ENCODE results near the gene FBH1.

The FBH1 gene

DNA sequence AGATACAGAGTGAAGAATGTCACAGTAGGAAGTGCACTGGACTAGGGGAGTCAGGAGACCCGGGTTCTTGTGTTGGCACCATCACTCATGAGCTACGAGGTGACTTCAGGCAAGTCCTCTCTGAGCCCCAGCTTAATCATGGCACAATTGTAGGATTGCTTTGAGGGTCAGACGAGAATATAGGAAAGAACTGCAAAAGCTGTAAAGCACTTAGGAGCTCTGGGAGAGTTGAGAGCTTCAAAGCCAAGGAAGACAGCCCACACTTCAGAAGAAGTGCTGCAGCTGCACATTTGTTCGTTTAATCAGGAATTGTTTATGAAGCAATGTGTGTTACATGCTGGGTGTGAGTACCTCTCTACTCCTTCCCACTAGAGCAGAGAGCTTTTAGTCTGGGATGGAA, 4.4 kb downstream of the FBH1 start:
- no peak overlapping the region for H3K4me3 ChIP-seq (ENCODE audit: low read depth, low read length)
- TF ChIP-seq, protein P1, sequence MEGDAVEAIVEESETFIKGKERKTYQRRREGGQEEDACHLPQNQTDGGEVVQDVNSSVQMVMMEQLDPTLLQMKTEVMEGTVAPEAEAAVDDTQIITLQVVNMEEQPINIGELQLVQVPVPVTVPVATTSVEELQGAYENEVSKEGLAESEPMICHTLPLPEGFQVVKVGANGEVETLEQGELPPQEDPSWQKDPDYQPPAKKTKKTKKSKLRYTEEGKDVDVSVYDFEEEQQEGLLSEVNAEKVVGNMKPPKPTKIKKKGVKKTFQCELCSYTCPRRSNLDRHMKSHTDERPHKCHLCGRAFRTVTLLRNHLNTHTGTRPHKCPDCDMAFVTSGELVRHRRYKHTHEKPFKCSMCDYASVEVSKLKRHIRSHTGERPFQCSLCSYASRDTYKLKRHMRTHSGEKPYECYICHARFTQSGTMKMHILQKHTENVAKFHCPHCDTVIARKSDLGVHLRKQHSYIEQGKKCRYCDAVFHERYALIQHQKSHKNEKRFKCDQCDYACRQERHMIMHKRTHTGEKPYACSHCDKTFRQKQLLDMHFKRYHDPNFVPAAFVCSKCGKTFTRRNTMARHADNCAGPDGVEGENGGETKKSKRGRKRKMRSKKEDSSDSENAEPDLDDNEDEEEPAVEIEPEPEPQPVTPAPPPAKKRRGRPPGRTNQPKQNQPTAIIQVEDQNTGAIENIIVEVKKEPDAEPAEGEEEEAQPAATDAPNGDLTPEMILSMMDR (IDR thresholded peaks at IDR 0.05; ENCODE audit: low read depth, low read length) = no peak

GRCh38 chr10:5894873-5895272, 4.8 kb downstream of the FBH1 start:
- H3K4me3 ChIP-seq (ENCODE audit: low read depth, low read length) = no peak overlapping the region
- TF ChIP-seq, protein P1 (IDR thresholded peaks at IDR 0.05; ENCODE audit: low read depth, low read length) = no peak

DNA sequence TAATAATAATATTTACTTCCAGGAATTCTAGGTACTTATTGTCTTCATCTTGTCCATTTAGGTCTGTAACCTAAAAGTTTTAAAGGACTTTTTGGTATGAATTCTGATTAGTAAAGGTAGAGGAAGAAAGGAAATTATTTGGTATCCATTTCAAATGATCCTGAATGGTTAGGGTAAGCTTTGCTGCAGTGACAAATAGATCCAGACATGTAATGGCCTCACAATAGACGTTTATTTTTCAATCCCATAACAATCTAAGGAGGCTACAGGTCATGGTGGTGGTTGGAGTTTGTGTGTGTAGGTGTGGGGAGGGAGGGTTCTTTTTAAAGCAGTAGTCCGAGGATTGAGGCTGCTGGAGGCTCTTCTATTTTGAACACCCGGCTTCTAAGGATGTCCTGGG, 5.3 kb downstream of the FBH1 start:
- TF ChIP-seq, protein P1 (IDR thresholded peaks at IDR 0.05; ENCODE audit: low read depth, low read length) = no peak
- no peak overlapping the region for H3K4me3 ChIP-seq (ENCODE audit: low read depth, low read length)

- TF ChIP-seq, protein P1 (IDR thresholded peaks at IDR 0.05; ENCODE audit: low read depth, low read length) = no peak
- H3K4me3 ChIP-seq (ENCODE audit: low read depth, low read length) = no peak overlapping the region
These were observed 5.8 kb downstream of the FBH1 start for GRCh38 chr10:5895804-5896203.

- TF ChIP-seq, protein P1 (IDR thresholded peaks at IDR 0.05; ENCODE audit: low read depth, low read length) = no peak
- H3K4me3 ChIP-seq (ENCODE audit: low read depth, low read length) = no peak overlapping the region
These were observed 6.4 kb downstream of the FBH1 start for GRCh38 chr10:5896208-5897052.

GRCh38 chr10:5897053-5897340, 7.0 kb downstream of the FBH1 start:
- TF ChIP-seq, protein P1 (IDR thresholded peaks at IDR 0.05; ENCODE audit: low read depth, low read length) = no peak
- H3K4me3 ChIP-seq (ENCODE audit: low read depth, low read length) = no peak overlapping the region

DNA sequence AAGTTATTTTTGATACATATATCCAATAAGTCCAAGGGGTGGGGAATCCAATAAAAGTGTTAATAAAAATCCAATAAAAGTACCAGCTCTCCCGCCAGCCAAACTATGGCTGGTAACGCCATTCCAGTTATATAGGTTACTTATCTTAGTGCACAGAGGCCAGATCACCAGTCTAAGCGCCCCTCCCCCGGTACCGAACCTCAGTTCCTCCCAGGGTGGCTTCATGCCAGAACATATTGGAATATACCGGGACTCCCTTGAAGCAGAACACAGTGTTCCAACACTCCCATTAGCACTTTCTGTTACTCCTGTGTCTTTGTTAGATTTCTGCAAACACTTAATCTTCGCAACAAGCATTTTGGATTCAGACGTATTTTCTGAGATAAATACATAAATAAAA, 7.5 kb downstream of the FBH1 start:
- H3K4me3 ChIP-seq (ENCODE audit: low read depth, low read length) = no peak overlapping the region
- TF ChIP-seq, protein P1 (IDR thresholded peaks at IDR 0.05; ENCODE audit: low read depth, low read length) = no peak
